GM12864 (cell line): ENCODE measurements around the gene C1orf87.

ENCODE experiments used
- DNase-seq: peaks from one replicate; pipeline ENCODE4 v3.0.0-alpha.2; 2011; ENCODE audit warnings: low read depth
- H3K4me3 ChIP-seq: 2 replicates; pipeline ENCODE4 v1.5.1; 2011; ENCODE audit warnings: mild to moderate bottlenecking, low read depth, low read length, control low read depth
- CTCF ChIP-seq: IDR thresholded peaks from 2 replicates; pipeline ENCODE4 v1.5.1; 2011; ENCODE audit warnings: low read depth, mild to moderate bottlenecking, moderate library complexity, low read length, control low read depth, inconsistent platforms; ENCODE audit errors: missing control alignments

Gene C1orf87

GRCh38 chr1:59999006-59999405, 74.6 kb downstream of the C1orf87 start:
- no peak for DNase-seq
- TF ChIP-seq CTCF: no peak
- no peak overlapping the region for H3K4me3 ChIP-seq

GRCh38 chr1:59997479-59998115, 76.0 kb downstream of the C1orf87 start:
- DNase-seq: no peak
- no peak for TF ChIP-seq CTCF
- no peak overlapping the region for H3K4me3 ChIP-seq

- no peak for DNase-seq
- no peak overlapping the region for H3K4me3 ChIP-seq
- no peak for TF ChIP-seq CTCF
These were observed 79.0 kb downstream of the C1orf87 start for GRCh38 chr1:59994302-59995198.

- no peak overlapping the region for H3K4me3 ChIP-seq
- no peak for TF ChIP-seq CTCF
These were observed 81.3 kb downstream of the C1orf87 start for GRCh38 chr1:59992040-59992820.

GRCh38 chr1:59990470-59990869, 83.1 kb downstream of the C1orf87 start:
- H3K4me3 ChIP-seq: no peak overlapping the region
- DNase-seq: no peak
- no peak for TF ChIP-seq CTCF

More at GRCh38 chr1:59992040-59992820, 81.3 kb downstream of the C1orf87 start:
- DNase-seq: no peak

GRCh38 chr1:59986516-59987310, 86.9 kb downstream of the C1orf87 start:
- DNase-seq: no peak

More at GRCh38 chr1:59986516-59987310, 86.9 kb downstream of the C1orf87 start:
- no peak overlapping the region for H3K4me3 ChIP-seq
- TF ChIP-seq CTCF: no peak
